Neural cell (in vitro differentiated cells): Measurements from ENCODE around the gene LMNA. TPM values are rescaled to one million over a fixed set of nuclear protein-coding genes. Genes with fewer than 3 reads are reported as not detected.

Experiments used
- H2AFZ ChIP-seq: fragments of 200-600, 300-800 bp; sonication (generic), shearing (Covaris generic); 2 replicates; pipeline ENCODE4 v1.6.0; 2014; ENCODE audit warnings: low read depth, mild to moderate bottlenecking, antibody characterized with exemption, low read length, moderate library complexity
- H3F3A ChIP-seq: fragments of 200-600 bp; shearing (Covaris generic); 2 replicates; pipeline ENCODE4 v1.6.1; 2016; ENCODE audit warnings: mild to moderate bottlenecking, moderate library complexity, mixed read lengths, antibody characterized with exemption, low read length; ENCODE audit not compliant: insufficient read depth, poor library complexity, severe bottlenecking
- H3K27ac ChIP-seq: fragments of 200-600, 300-800 bp; sonication (generic), shearing (Covaris generic); 2 replicates; pipeline ENCODE4 v1.5.1; 2014; ENCODE audit warnings: mild to moderate bottlenecking, low read length, moderate library complexity
- H3K27me3 ChIP-seq: fragments of 300-800, 200-600 bp; sonication (generic), shearing (Covaris generic); 2 replicates; pipeline ENCODE4 v1.6.0; 2014; ENCODE audit warnings: mild to moderate bottlenecking, low read depth, low read length, moderate library complexity; ENCODE audit not compliant: insufficient read depth
- H3K36me3 ChIP-seq: fragments of 300-800, 200-600 bp; sonication (generic), shearing (Covaris generic); 2 replicates; pipeline ENCODE4 v1.5.1; 2014; ENCODE audit warnings: mild to moderate bottlenecking, antibody characterized with exemption, low read length, moderate library complexity; ENCODE audit not compliant: insufficient read depth
- H3K4me2 ChIP-seq: fragments of 300-800, 200-600 bp; sonication (generic), shearing (Covaris generic); 2 replicates; pipeline ENCODE4 v1.6.0; 2014; ENCODE audit warnings: mild to moderate bottlenecking, low read length
- H3K4me3 ChIP-seq: fragments of 300-800, 200-600 bp; sonication (generic), shearing (Covaris generic); 2 replicates; pipeline ENCODE4 v1.5.1; 2014; ENCODE audit warnings: mild to moderate bottlenecking, low read length, moderate library complexity
- H3K79me2 ChIP-seq: fragments of 200-600 bp; shearing (Covaris generic); replicated peaks from 2 replicates; pipeline ENCODE4 v1.6.0; 2014; ENCODE audit warnings: mild to moderate bottlenecking, low read length, moderate library complexity; ENCODE audit not compliant: insufficient read depth
- H3K9ac ChIP-seq: fragments of 300-800, 200-600 bp; sonication (generic), shearing (Covaris generic); 2 replicates; pipeline ENCODE4 v1.6.1; 2016; ENCODE audit warnings: mild to moderate bottlenecking, low read length, mixed read lengths
- H3K9me2 ChIP-seq: fragments of 200-600 bp; shearing (Covaris generic); 2 replicates; pipeline ENCODE4 v1.6.1; 2016; ENCODE audit warnings: mild to moderate bottlenecking, low read length, mixed read lengths; ENCODE audit not compliant: insufficient read depth
- H3K9me3 ChIP-seq: fragments of 200-600, 300-800 bp; sonication (generic), shearing (Covaris generic); 2 replicates; pipeline ENCODE4 v1.6.1; 2016; ENCODE audit warnings: mild to moderate bottlenecking, mixed run types, low read length, moderate library complexity, mixed read lengths
- H4K20me1 ChIP-seq: fragments of 200-600 bp; shearing (Covaris generic); 2 replicates; pipeline ENCODE4 v1.6.1; 2016; ENCODE audit warnings: mild to moderate bottlenecking, mixed run types; ENCODE audit not compliant: insufficient read depth
- EP300 ChIP-seq: fragments of 450-650 bp; conservative IDR thresholded peaks from 2 replicates; pipeline ENCODE4 v1.6.1; 2014; ENCODE audit warnings: antibody characterized with exemption, mild to moderate bottlenecking, moderate library complexity; ENCODE audit not compliant: poor library complexity, severe bottlenecking
- EZH2 ChIP-seq: fragments of 200-600, 300-800 bp; shearing (Covaris generic), sonication (generic); IDR thresholded peaks from 2 replicates; pipeline ENCODE4 v1.6.1; 2014; ENCODE audit warnings: antibody characterized with exemption, low read length, borderline replicate concordance, mild to moderate bottlenecking; ENCODE audit not compliant: insufficient read depth, poor library complexity, severe bottlenecking
- MXI1 ChIP-seq: fragments of 450-650 bp; conservative IDR thresholded peaks from 2 replicates; pipeline ENCODE4 v1.6.1; 2014; ENCODE audit warnings: antibody characterized with exemption, mild to moderate bottlenecking; ENCODE audit not compliant: poor library complexity, severe bottlenecking
- POLR2AphosphoS5 ChIP-seq: IDR thresholded peaks from 2 replicates; pipeline ENCODE4 v1.6.1; 2012
- RAD21 ChIP-seq: fragments of 450-650 bp; conservative IDR thresholded peaks from 2 replicates; pipeline ENCODE4 v1.6.1; 2014; ENCODE audit warnings: antibody characterized with exemption, mild to moderate bottlenecking, moderate library complexity
- SMC3 ChIP-seq: fragments of 450-650 bp; conservative IDR thresholded peaks from 2 replicates; pipeline ENCODE4 v1.6.1; 2014; ENCODE audit warnings: antibody characterized with exemption, mild to moderate bottlenecking, moderate library complexity; ENCODE audit not compliant: poor library complexity
- TAF1 ChIP-seq: IDR thresholded peaks from 2 replicates; pipeline ENCODE4 v1.6.1; 2012; ENCODE audit warnings: low read depth
- polyA plus RNA-seq: library from polyadenylated mRNA; depleted of rRNA; stranded (reverse); fragments of >200 nt; gene quantifications from 2 replicates; pipeline ENCODE4 v1.2.3, GENCODE V29; 2014
- TF ChIP-seq, protein P1 (sequence below): fragments of 450-650 bp; IDR thresholded peaks from 2 replicates; pipeline ENCODE4 v1.5.1; 2014; ENCODE audit warnings: antibody characterized with exemption, mild to moderate bottlenecking, moderate library complexity; ENCODE audit not compliant: poor library complexity, severe bottlenecking
- TF ChIP-seq, protein P2 (sequence below): IDR thresholded peaks from 2 replicates; pipeline ENCODE4 v1.6.1; 2012; ENCODE audit warnings: borderline replicate concordance

The LMNA gene
- polyA plus RNA-seq, 1 donor from 2014 or later, result 90.7 TPM

DNA sequence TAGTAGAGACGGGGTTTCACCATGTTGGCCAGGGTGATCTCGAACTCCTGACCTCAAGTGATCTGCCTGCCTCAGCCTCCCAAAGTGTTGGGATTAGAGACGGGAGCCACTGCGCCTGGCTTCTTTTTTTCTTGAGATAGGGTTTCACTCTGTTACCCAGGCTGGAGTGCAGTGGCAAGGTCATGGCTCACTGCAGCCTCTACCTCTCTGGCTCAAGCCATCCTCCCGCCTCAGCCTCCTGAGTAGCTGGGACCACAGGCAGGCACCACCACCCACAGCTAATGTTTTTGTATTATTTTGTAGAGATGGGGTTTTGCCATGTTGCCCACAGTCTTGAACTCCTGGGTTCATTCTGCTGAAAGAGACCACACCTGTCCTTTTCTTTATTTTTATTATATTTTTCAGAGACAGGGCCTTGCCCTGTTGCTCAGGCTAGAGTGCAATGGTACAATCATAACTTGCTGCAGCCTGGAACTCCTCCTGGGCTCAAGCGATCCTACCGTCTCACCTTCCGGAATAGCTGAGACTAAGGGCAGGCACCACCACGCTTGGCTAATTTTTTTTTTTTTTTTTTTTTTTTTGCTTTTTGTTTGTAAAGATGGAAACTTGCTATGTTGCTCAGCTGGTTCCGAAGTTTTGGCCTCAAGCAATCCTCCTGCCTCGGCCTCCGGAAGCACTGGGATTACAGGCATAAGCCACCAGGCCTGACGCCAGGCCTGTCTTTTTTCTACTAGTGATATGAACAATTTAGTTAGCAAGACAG lies 3.1 kb downstream of the LMNA start:
- Histone ChIP-seq H3K79me2 (peaks cover 6% of the 10 kb centered on the region), H3K4me2 (no peak overlapping the region), H3K27me3 (no peaks in the 10 kb centered on the region), H3K36me3 (no peaks in the 10 kb centered on the region), H3K27ac (no peak overlapping the region), H3K4me3 (no peak overlapping the region), H3F3A (no peaks in the 10 kb centered on the region), H3K9me3 (no peaks in the 10 kb centered on the region), H3K9ac (no peak overlapping the region), H2AFZ (no peak overlapping the region), H3K9me2 (no peaks in the 10 kb centered on the region), H4K20me1 (peaks cover 19% of the 10 kb centered on the region)
- TF ChIP-seq EP300 (no peak), TAF1 (no peak), POLR2AphosphoS5 (no peak), EZH2 (no peak), SMC3 (no peak), RAD21 (no peak), MXI1 (no peak)
- TF ChIP-seq, protein P1, sequence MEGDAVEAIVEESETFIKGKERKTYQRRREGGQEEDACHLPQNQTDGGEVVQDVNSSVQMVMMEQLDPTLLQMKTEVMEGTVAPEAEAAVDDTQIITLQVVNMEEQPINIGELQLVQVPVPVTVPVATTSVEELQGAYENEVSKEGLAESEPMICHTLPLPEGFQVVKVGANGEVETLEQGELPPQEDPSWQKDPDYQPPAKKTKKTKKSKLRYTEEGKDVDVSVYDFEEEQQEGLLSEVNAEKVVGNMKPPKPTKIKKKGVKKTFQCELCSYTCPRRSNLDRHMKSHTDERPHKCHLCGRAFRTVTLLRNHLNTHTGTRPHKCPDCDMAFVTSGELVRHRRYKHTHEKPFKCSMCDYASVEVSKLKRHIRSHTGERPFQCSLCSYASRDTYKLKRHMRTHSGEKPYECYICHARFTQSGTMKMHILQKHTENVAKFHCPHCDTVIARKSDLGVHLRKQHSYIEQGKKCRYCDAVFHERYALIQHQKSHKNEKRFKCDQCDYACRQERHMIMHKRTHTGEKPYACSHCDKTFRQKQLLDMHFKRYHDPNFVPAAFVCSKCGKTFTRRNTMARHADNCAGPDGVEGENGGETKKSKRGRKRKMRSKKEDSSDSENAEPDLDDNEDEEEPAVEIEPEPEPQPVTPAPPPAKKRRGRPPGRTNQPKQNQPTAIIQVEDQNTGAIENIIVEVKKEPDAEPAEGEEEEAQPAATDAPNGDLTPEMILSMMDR, result no peak
- TF ChIP-seq, protein P2, sequence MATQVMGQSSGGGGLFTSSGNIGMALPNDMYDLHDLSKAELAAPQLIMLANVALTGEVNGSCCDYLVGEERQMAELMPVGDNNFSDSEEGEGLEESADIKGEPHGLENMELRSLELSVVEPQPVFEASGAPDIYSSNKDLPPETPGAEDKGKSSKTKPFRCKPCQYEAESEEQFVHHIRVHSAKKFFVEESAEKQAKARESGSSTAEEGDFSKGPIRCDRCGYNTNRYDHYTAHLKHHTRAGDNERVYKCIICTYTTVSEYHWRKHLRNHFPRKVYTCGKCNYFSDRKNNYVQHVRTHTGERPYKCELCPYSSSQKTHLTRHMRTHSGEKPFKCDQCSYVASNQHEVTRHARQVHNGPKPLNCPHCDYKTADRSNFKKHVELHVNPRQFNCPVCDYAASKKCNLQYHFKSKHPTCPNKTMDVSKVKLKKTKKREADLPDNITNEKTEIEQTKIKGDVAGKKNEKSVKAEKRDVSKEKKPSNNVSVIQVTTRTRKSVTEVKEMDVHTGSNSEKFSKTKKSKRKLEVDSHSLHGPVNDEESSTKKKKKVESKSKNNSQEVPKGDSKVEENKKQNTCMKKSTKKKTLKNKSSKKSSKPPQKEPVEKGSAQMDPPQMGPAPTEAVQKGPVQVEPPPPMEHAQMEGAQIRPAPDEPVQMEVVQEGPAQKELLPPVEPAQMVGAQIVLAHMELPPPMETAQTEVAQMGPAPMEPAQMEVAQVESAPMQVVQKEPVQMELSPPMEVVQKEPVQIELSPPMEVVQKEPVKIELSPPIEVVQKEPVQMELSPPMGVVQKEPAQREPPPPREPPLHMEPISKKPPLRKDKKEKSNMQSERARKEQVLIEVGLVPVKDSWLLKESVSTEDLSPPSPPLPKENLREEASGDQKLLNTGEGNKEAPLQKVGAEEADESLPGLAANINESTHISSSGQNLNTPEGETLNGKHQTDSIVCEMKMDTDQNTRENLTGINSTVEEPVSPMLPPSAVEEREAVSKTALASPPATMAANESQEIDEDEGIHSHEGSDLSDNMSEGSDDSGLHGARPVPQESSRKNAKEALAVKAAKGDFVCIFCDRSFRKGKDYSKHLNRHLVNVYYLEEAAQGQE, result no peak

DNA sequence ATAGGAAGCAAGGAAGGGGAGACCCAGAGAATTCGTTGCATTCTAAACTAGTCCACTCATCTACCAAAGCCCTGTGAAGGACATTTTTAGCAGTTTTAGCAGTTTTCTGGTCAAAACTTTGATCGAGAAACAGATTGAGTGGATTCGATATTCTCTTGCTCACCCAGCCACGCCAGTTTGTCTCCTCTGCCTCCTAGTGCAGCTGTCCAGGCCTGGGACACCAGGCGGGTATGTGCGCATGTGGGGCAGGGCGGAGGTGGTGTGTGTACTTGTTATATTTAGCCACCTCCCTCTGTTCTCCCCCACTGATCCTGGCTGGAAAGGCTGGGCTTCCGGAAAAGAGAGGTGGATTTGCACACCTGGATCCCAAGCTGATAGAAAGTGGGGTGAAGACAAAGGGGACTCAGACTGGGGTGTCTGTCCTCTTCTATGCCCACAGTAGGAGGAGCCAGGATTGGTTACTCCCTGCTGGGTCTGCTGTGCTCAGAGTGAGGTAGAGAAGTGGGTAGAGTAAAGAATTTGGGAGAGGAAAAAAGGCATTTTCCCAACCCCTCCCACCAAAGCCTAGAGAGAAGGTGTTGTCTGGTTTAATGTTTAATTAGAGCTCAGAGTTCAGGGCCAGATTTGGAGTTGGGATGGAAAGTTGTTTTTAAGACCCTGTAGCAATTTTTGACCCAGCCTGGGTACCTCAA lies 3.8 kb downstream of the LMNA start:
- H2AFZ ChIP-seq, result no peak overlapping the region
- H3K4me2 ChIP-seq, result no peak overlapping the region
- TF ChIP-seq EP300 (no peak), EZH2 (no peak), POLR2AphosphoS5 (no peak), MXI1 (no peak), SMC3 (no peak), RAD21 (no peak), TAF1 (no peak)
- TF ChIP-seq, protein P2, result no peak
- TF ChIP-seq, protein P1, result no peak
- H3K9me2 ChIP-seq, result no peaks in the 10 kb centered on the region
- H3K9ac ChIP-seq, result no peak overlapping the region
- no peaks in the 10 kb centered on the region for H3K9me3 ChIP-seq
- peaks cover 19% of the 10 kb centered on the region for H4K20me1 ChIP-seq
- H3K4me3 ChIP-seq, result no peak overlapping the region
- H3K27ac ChIP-seq, result no peak overlapping the region
- no peaks in the 10 kb centered on the region for H3F3A ChIP-seq
- no peaks in the 10 kb centered on the region for H3K36me3 ChIP-seq
- H3K79me2 ChIP-seq, result peaks cover 6% of the 10 kb centered on the region
- no peaks in the 10 kb centered on the region for H3K27me3 ChIP-seq
